Neural progenitor cell (in vitro differentiated cells): ENCODE measurements around the gene GLOD4.

Source experiments
- EZH2 ChIP-seq: fragments of 200-600 bp; sonication (generic); IDR thresholded peaks from 2 replicates; pipeline ENCODE4 v1.6.1; 2017; ENCODE audit warnings: antibody characterized with exemption, mild to moderate bottlenecking, moderate library complexity
- EZH2phosphoT487 ChIP-seq: fragments of 200-600 bp; sonication (generic); IDR thresholded peaks from 2 replicates; pipeline ENCODE4 v1.6.1; 2017; ENCODE audit warnings: antibody characterized with exemption
- TF ChIP-seq, protein P1 (sequence below): fragments of 200-600 bp; sonication (generic); IDR thresholded peaks from 2 replicates; pipeline ENCODE4 v1.5.1; 2017; ENCODE audit warnings: antibody characterized with exemption, mild to moderate bottlenecking

GRCh38 chr17:760371-760770 is 21.7 kb downstream of the GLOD4 start:
- TF ChIP-seq, protein P1, sequence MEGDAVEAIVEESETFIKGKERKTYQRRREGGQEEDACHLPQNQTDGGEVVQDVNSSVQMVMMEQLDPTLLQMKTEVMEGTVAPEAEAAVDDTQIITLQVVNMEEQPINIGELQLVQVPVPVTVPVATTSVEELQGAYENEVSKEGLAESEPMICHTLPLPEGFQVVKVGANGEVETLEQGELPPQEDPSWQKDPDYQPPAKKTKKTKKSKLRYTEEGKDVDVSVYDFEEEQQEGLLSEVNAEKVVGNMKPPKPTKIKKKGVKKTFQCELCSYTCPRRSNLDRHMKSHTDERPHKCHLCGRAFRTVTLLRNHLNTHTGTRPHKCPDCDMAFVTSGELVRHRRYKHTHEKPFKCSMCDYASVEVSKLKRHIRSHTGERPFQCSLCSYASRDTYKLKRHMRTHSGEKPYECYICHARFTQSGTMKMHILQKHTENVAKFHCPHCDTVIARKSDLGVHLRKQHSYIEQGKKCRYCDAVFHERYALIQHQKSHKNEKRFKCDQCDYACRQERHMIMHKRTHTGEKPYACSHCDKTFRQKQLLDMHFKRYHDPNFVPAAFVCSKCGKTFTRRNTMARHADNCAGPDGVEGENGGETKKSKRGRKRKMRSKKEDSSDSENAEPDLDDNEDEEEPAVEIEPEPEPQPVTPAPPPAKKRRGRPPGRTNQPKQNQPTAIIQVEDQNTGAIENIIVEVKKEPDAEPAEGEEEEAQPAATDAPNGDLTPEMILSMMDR = no peak
- TF ChIP-seq EZH2 (no peak), EZH2phosphoT487 (no peak)
